ENCODE data around the gene TRPV4.

- no peak for TF ChIP-seq EZH2 (IDR thresholded peaks at IDR 0.05)
- TF ChIP-seq POLR2AphosphoS5 (IDR thresholded peaks at IDR 0.05; ENCODE audit: borderline replicate concordance, low read depth, low read length): no peak
- no peak for TF ChIP-seq FOXP2 (optimal IDR thresholded peaks at IDR 0.05; ENCODE audit: control extremely low read depth, extremely low read length, insufficient read depth)
Measured at GRCh38 chr12:109797905-109798669, 35.1 kb downstream of the TRPV4 start.

Measured in SK-N-MC (cell line).